Cardiac muscle cell (in vitro differentiated cells and primary cell): ENCODE results near the gene FUT1. TPM values are rescaled to one million over a fixed set of nuclear protein-coding genes. Genes with fewer than 3 reads are reported as not detected.
A peak's percentile ranks its signal among the peaks of the same experiment; 100 is the strongest.

Source experiments
- DNase-seq, 2 donors: peaks; one replicate each; pipeline versions ENCODE4 v3.0.0 to v3.0.0-alpha.2; 2010 to 2017; ENCODE audit warnings: low read depth in 1 of 2, low spot score in 1 of 2
- H3K27ac ChIP-seq: fragments of 200-600 bp; sonication (generic); 2 replicates; pipeline ENCODE4 v1.5.1; 2016
- H3K27me3 ChIP-seq: fragments of 200-600 bp; sonication (generic); 2 replicates; pipeline ENCODE4 v1.6.0; 2016; ENCODE audit warnings: control low read depth
- H3K36me3 ChIP-seq: fragments of 200-600 bp; sonication (generic); 2 replicates; pipeline ENCODE4 v1.5.1; 2016; ENCODE audit warnings: control low read depth
- H3K4me1 ChIP-seq: fragments of 200-600 bp; sonication (generic); 2 replicates; pipeline ENCODE4 v1.8.1; 2017; ENCODE audit warnings: low read depth, mild to moderate bottlenecking, mixed run types
- H3K4me3 ChIP-seq: fragments of 200-600 bp; sonication (generic); 2 replicates; pipeline ENCODE4 v1.5.1; 2016; ENCODE audit warnings: mild to moderate bottlenecking
- H3K9me3 ChIP-seq: fragments of 200-600 bp; sonication (generic); 2 replicates; pipeline ENCODE4 v1.5.1; 2017; ENCODE audit warnings: low read depth, mild to moderate bottlenecking, control low read depth
- CTCF ChIP-seq: IDR thresholded peaks from 2 replicates; pipeline ENCODE4 v1.5.1; 2012; ENCODE audit warnings: low read depth, mild to moderate bottlenecking, low read length
- polyA plus RNA-seq: library from polyadenylated mRNA; unstranded; fragments of >200 nt; fragmentation: Nextera tagmentation; extraction: Ambion mirVana; gene quantifications from 2 replicates; pipeline ENCODE4 v1.2.1, GENCODE V29; 2016
- total RNA-seq: library from RNA; depleted of rRNA; stranded (reverse); fragments of >200 nt; gene quantifications from 2 replicates; pipeline ENCODE4 v1.2.3, GENCODE V29; 2016

FUT1 gene
- total and polyA plus RNA-seq, 2 experiments from 2014 or later = 0.21 TPM; not detected in 1

- Histone ChIP-seq H3K27me3 (no peaks in the 10 kb centered on the region), H3K9me3 (no peaks in the 10 kb centered on the region), H3K36me3 (no peaks in the 10 kb centered on the region), H3K4me3 (no peak overlapping the region), H3K27ac (no peak overlapping the region), H3K4me1 (no peaks in the 10 kb centered on the region)
- DNase-seq = no peak
- no peak for TF ChIP-seq CTCF
Measured at GRCh38 chr19:48702701-48703100, 49.7 kb downstream of the FUT1 start.

- no peaks in the 10 kb centered on the region for H3K9me3 ChIP-seq
- no peak overlapping the region for H3K27ac ChIP-seq
- H3K27me3 ChIP-seq = peaks cover 25% of the 10 kb centered on the region
- no peak overlapping the region for H3K4me3 ChIP-seq
- no peak for TF ChIP-seq CTCF
- peak in 1 of 2 donors; percentile 85 for DNase-seq
- no peaks in the 10 kb centered on the region for H3K36me3 ChIP-seq
- H3K4me1 ChIP-seq = no peaks in the 10 kb centered on the region
Measured at GRCh38 chr19:48698046-48698445, 54.4 kb downstream of the FUT1 start.

Other genes with a start within 250 kb of the FUT1 start
- gene LMTK3, start 240.8 kb downstream of the FUT1 start, total RNA-seq = 3.0 and 7.4 TPM in 2 replicates
- gene LMTK3, start 240.8 kb downstream of the FUT1 start, polyA plus RNA-seq = 1.1 and 2.2 TPM in 2 replicates
- not detected in 2 replicates for gene SULT2B1, start 200.5 kb downstream of the FUT1 start, total RNA-seq
- gene SULT2B1, start 200.5 kb downstream of the FUT1 start, polyA plus RNA-seq = 0.20 and 0.85 TPM in 2 replicates
- gene SPACA4, start 145.9 kb downstream of the FUT1 start, total RNA-seq = not detected in 2 replicates
- gene SPACA4, start 145.9 kb downstream of the FUT1 start, polyA plus RNA-seq = not detected in 2 replicates
- 0.60 and 1.6 TPM in 2 replicates for gene FAM83E, start 137.6 kb downstream of the FUT1 start, total RNA-seq
- gene FAM83E, start 137.6 kb downstream of the FUT1 start, polyA plus RNA-seq = not detected in 2 replicates
- 3,285 and 3,429 TPM in 2 replicates for gene RPL18, start 133.5 kb downstream of the FUT1 start, total RNA-seq
- gene RPL18, start 133.5 kb downstream of the FUT1 start, polyA plus RNA-seq = 692 and 838 TPM in 2 replicates
- 21.3 and 22.5 TPM in 2 replicates for gene SPHK2, start 133.1 kb downstream of the FUT1 start, total RNA-seq
- 18.5 and 25.3 TPM in 2 replicates for gene SPHK2, start 133.1 kb downstream of the FUT1 start, polyA plus RNA-seq
- gene DBP, start 115.3 kb downstream of the FUT1 start, total RNA-seq = 16.0 and 30.0 TPM in 2 replicates
- 23.3 and 41.6 TPM in 2 replicates for gene DBP, start 115.3 kb downstream of the FUT1 start, polyA plus RNA-seq
- gene CA11, start 106.5 kb downstream of the FUT1 start, total RNA-seq = 11.9 and 15.6 TPM in 2 replicates
- 26.3 and 30.7 TPM in 2 replicates for gene CA11, start 106.5 kb downstream of the FUT1 start, polyA plus RNA-seq
- gene NTN5, start 79.6 kb downstream of the FUT1 start, total RNA-seq = 0.07 and 4.1 TPM in 2 replicates
- gene NTN5, start 79.6 kb downstream of the FUT1 start, polyA plus RNA-seq = 0.15 TPM in 1 of 2 replicates, not detected in the other
- not detected in 2 replicates for gene FUT2, start 56.7 kb downstream of the FUT1 start, total RNA-seq
- gene FUT2, start 56.7 kb downstream of the FUT1 start, polyA plus RNA-seq = 0.11 and 0.55 TPM in 2 replicates
- 3.5 and 4.7 TPM in 2 replicates for gene MAMSTR, start 32.9 kb downstream of the FUT1 start, total RNA-seq
- 6.1 and 6.3 TPM in 2 replicates for gene MAMSTR, start 32.9 kb downstream of the FUT1 start, polyA plus RNA-seq
- 3.2 and 5.5 TPM in 2 replicates for gene RASIP1, start 12.0 kb downstream of the FUT1 start, total RNA-seq
- gene RASIP1, start 12.0 kb downstream of the FUT1 start, polyA plus RNA-seq = 1.5 and 2.9 TPM in 2 replicates
- gene IZUMO1, start 5.7 kb downstream of the FUT1 start, total RNA-seq = not detected in 2 replicates
- gene IZUMO1, start 5.7 kb downstream of the FUT1 start, polyA plus RNA-seq = 0.94 TPM in 1 of 2 replicates, not detected in the other
- not detected in 2 replicates for gene FGF21, start 2.9 kb upstream of the FUT1 start, total RNA-seq
- gene FGF21, start 2.9 kb upstream of the FUT1 start, polyA plus RNA-seq = not detected in 2 replicates
- gene BCAT2, start 58.4 kb upstream of the FUT1 start, total RNA-seq = 127 and 144 TPM in 2 replicates
- 154 and 157 TPM in 2 replicates for gene BCAT2, start 58.4 kb upstream of the FUT1 start, polyA plus RNA-seq
- gene HSD17B14, start 83.8 kb upstream of the FUT1 start, total RNA-seq = 27.5 and 43.1 TPM in 2 replicates
- 31.7 and 35.1 TPM in 2 replicates for gene HSD17B14, start 83.8 kb upstream of the FUT1 start, polyA plus RNA-seq
- 22.5 and 27.1 TPM in 2 replicates for gene PLEKHA4, start 116.0 kb upstream of the FUT1 start, total RNA-seq
- gene PLEKHA4, start 116.0 kb upstream of the FUT1 start, polyA plus RNA-seq = 29.4 and 37.1 TPM in 2 replicates
- gene PPP1R15A, start 119.8 kb upstream of the FUT1 start, total RNA-seq = 54.1 and 85.1 TPM in 2 replicates
- 87.6 and 95.7 TPM in 2 replicates for gene PPP1R15A, start 119.8 kb upstream of the FUT1 start, polyA plus RNA-seq
- gene TULP2, start 146.1 kb upstream of the FUT1 start, total RNA-seq = 0.25 and 2.0 TPM in 2 replicates
- 0.26 and 1.0 TPM in 2 replicates for gene TULP2, start 146.1 kb upstream of the FUT1 start, polyA plus RNA-seq
- gene NUCB1, start 147.7 kb upstream of the FUT1 start, total RNA-seq = 274 and 337 TPM in 2 replicates
- gene NUCB1, start 147.7 kb upstream of the FUT1 start, polyA plus RNA-seq = 230 and 290 TPM in 2 replicates
- 2.2 and 4.8 TPM in 2 replicates for gene DHDH, start 181.1 kb upstream of the FUT1 start, total RNA-seq
- gene DHDH, start 181.1 kb upstream of the FUT1 start, polyA plus RNA-seq = 7.0 and 10.2 TPM in 2 replicates
- gene BAX, start 202.2 kb upstream of the FUT1 start, total RNA-seq = 64.2 and 126 TPM in 2 replicates
- 68.7 and 95.2 TPM in 2 replicates for gene BAX, start 202.2 kb upstream of the FUT1 start, polyA plus RNA-seq
- 760 and 891 TPM in 2 replicates for gene FTL, start 212.7 kb upstream of the FUT1 start, total RNA-seq
- 1,227 and 1,335 TPM in 2 replicates for gene FTL, start 212.7 kb upstream of the FUT1 start, polyA plus RNA-seq
- gene GYS1, start 240.7 kb upstream of the FUT1 start, total RNA-seq = 155 and 165 TPM in 2 replicates
- 175 and 195 TPM in 2 replicates for gene GYS1, start 240.7 kb upstream of the FUT1 start, polyA plus RNA-seq
- gene RUVBL2, start 241.2 kb upstream of the FUT1 start, total RNA-seq = 240 and 294 TPM in 2 replicates
- 128 and 167 TPM in 2 replicates for gene RUVBL2, start 241.2 kb upstream of the FUT1 start, polyA plus RNA-seq